ENCODE results near the gene HTRA3.

The HTRA3 gene

GRCh38 chr4:8235686-8236085 lies 33.9 kb upstream of the HTRA3 start:
- peaks cover 5% of the 10 kb centered on the region for H3K36me3 ChIP-seq (ENCODE audit: control insufficient read depth, insufficient read depth, low read length, severe bottlenecking)
- H3K4me3 ChIP-seq (ENCODE audit: low read length): no peak overlapping the region
- no peaks in the 10 kb centered on the region for H3K27me3 ChIP-seq (replicated peaks; ENCODE audit: control insufficient read depth, insufficient read depth, low read length)
- DNase-seq (ENCODE audit: low read depth): no peak
- no peak overlapping the region for H3K9ac ChIP-seq (ENCODE audit: low read length)
- no peaks in the 10 kb centered on the region for H3K4me1 ChIP-seq (ENCODE audit: control insufficient read depth, insufficient read depth, low read length)
- H3K9me3 ChIP-seq (ENCODE audit: control insufficient read depth, low read length): no peaks in the 10 kb centered on the region

- peaks cover 5% of the 10 kb centered on the region for H3K36me3 ChIP-seq (ENCODE audit: control insufficient read depth, insufficient read depth, low read length, severe bottlenecking)
- H3K4me1 ChIP-seq (ENCODE audit: control insufficient read depth, insufficient read depth, low read length): no peaks in the 10 kb centered on the region
- H3K27me3 ChIP-seq (replicated peaks; ENCODE audit: control insufficient read depth, insufficient read depth, low read length): no peaks in the 10 kb centered on the region
- DNase-seq (ENCODE audit: low read depth): no peak
- no peaks in the 10 kb centered on the region for H3K9me3 ChIP-seq (ENCODE audit: control insufficient read depth, low read length)
- no peak overlapping the region for H3K9ac ChIP-seq (ENCODE audit: low read length)
- no peak overlapping the region for H3K4me3 ChIP-seq (ENCODE audit: low read length)
Observed at GRCh38 chr4:8236106-8236919, 33.2 kb upstream of the HTRA3 start.

GRCh38 chr4:8236920-8237195 lies 32.7 kb upstream of the HTRA3 start:
- Histone ChIP-seq H3K36me3 (ENCODE audit: control insufficient read depth, insufficient read depth, low read length, severe bottlenecking) (peaks cover 5% of the 10 kb centered on the region), H3K4me1 (ENCODE audit: control insufficient read depth, insufficient read depth, low read length) (peaks cover under 1% of the 10 kb centered on the region), H3K9ac (ENCODE audit: low read length) (no peak overlapping the region), H3K27me3 (replicated peaks; ENCODE audit: control insufficient read depth, insufficient read depth, low read length) (no peaks in the 10 kb centered on the region), H3K9me3 (ENCODE audit: control insufficient read depth, low read length) (no peaks in the 10 kb centered on the region), H3K4me3 (ENCODE audit: low read length) (no peak overlapping the region)
- DNase-seq (ENCODE audit: low read depth): no peak

GRCh38 chr4:8237256-8237989 lies 32.1 kb upstream of the HTRA3 start:
- H3K4me3 ChIP-seq (ENCODE audit: low read length): no peak overlapping the region
- H3K9me3 ChIP-seq (ENCODE audit: control insufficient read depth, low read length): no peaks in the 10 kb centered on the region
- peaks cover 5% of the 10 kb centered on the region for H3K4me1 ChIP-seq (ENCODE audit: control insufficient read depth, insufficient read depth, low read length)
- peaks cover 5% of the 10 kb centered on the region for H3K36me3 ChIP-seq (ENCODE audit: control insufficient read depth, insufficient read depth, low read length, severe bottlenecking)
- no peaks in the 10 kb centered on the region for H3K27me3 ChIP-seq (replicated peaks; ENCODE audit: control insufficient read depth, insufficient read depth, low read length)
- DNase-seq (ENCODE audit: low read depth): no peak
- H3K9ac ChIP-seq (ENCODE audit: low read length): no peak overlapping the region

GRCh38 chr4:8238036-8238511 lies 31.5 kb upstream of the HTRA3 start:
- Histone ChIP-seq H3K36me3 (ENCODE audit: control insufficient read depth, insufficient read depth, low read length, severe bottlenecking) (peaks cover 5% of the 10 kb centered on the region), H3K9me3 (ENCODE audit: control insufficient read depth, low read length) (no peaks in the 10 kb centered on the region), H3K4me3 (ENCODE audit: low read length) (no peak overlapping the region), H3K9ac (ENCODE audit: low read length) (no peak overlapping the region), H3K27me3 (replicated peaks; ENCODE audit: control insufficient read depth, insufficient read depth, low read length) (no peaks in the 10 kb centered on the region), H3K4me1 (ENCODE audit: control insufficient read depth, insufficient read depth, low read length) (peaks cover 10% of the 10 kb centered on the region)
- DNase-seq (ENCODE audit: low read depth): peak; percentile 10

GRCh38 chr4:8238515-8239053 lies 31.0 kb upstream of the HTRA3 start:
- Histone ChIP-seq H3K36me3 (ENCODE audit: control insufficient read depth, insufficient read depth, low read length, severe bottlenecking) (peaks cover 3% of the 10 kb centered on the region), H3K4me3 (ENCODE audit: low read length) (no peak overlapping the region), H3K9ac (ENCODE audit: low read length) (no peak overlapping the region), H3K4me1 (ENCODE audit: control insufficient read depth, insufficient read depth, low read length) (peaks cover 10% of the 10 kb centered on the region), H3K9me3 (ENCODE audit: control insufficient read depth, low read length) (no peaks in the 10 kb centered on the region), H3K27me3 (replicated peaks; ENCODE audit: control insufficient read depth, insufficient read depth, low read length) (no peaks in the 10 kb centered on the region)
- DNase-seq (ENCODE audit: low read depth): no peak

- H3K9me3 ChIP-seq (ENCODE audit: control insufficient read depth, low read length): no peaks in the 10 kb centered on the region
- no peak for DNase-seq (ENCODE audit: low read depth)
- no peaks in the 10 kb centered on the region for H3K36me3 ChIP-seq (ENCODE audit: control insufficient read depth, insufficient read depth, low read length, severe bottlenecking)
- H3K27me3 ChIP-seq (replicated peaks; ENCODE audit: control insufficient read depth, insufficient read depth, low read length): no peaks in the 10 kb centered on the region
- H3K9ac ChIP-seq (ENCODE audit: low read length): no peak overlapping the region
- H3K4me3 ChIP-seq (ENCODE audit: low read length): no peak overlapping the region
- peaks cover 10% of the 10 kb centered on the region for H3K4me1 ChIP-seq (ENCODE audit: control insufficient read depth, insufficient read depth, low read length)
Observed at GRCh38 chr4:8239226-8239625, 30.3 kb upstream of the HTRA3 start.

GRCh38 chr4:8239661-8240060 lies 29.9 kb upstream of the HTRA3 start:
- Histone ChIP-seq H3K4me3 (ENCODE audit: low read length) (no peak overlapping the region), H3K36me3 (ENCODE audit: control insufficient read depth, insufficient read depth, low read length, severe bottlenecking) (no peaks in the 10 kb centered on the region), H3K27me3 (replicated peaks; ENCODE audit: control insufficient read depth, insufficient read depth, low read length) (no peaks in the 10 kb centered on the region), H3K9me3 (ENCODE audit: control insufficient read depth, low read length) (no peaks in the 10 kb centered on the region), H3K9ac (ENCODE audit: low read length) (no peak overlapping the region), H3K4me1 (ENCODE audit: control insufficient read depth, insufficient read depth, low read length) (peaks cover 10% of the 10 kb centered on the region)
- DNase-seq (ENCODE audit: low read depth): no peak

GRCh38 chr4:8240211-8241041 lies 29.1 kb upstream of the HTRA3 start:
- no peak for DNase-seq (ENCODE audit: low read depth)
- no peaks in the 10 kb centered on the region for H3K36me3 ChIP-seq (ENCODE audit: control insufficient read depth, insufficient read depth, low read length, severe bottlenecking)

GRCh38 chr4:8241211-8241779 lies 28.3 kb upstream of the HTRA3 start:
- H3K36me3 ChIP-seq (ENCODE audit: control insufficient read depth, insufficient read depth, low read length, severe bottlenecking): no peaks in the 10 kb centered on the region
- H3K4me1 ChIP-seq (ENCODE audit: control insufficient read depth, insufficient read depth, low read length): peaks cover 14% of the 10 kb centered on the region
- H3K9me3 ChIP-seq (ENCODE audit: control insufficient read depth, low read length): no peaks in the 10 kb centered on the region
- no peak for DNase-seq (ENCODE audit: low read depth)
- H3K4me3 ChIP-seq (ENCODE audit: low read length): no peak overlapping the region
- H3K27me3 ChIP-seq (replicated peaks; ENCODE audit: control insufficient read depth, insufficient read depth, low read length): no peaks in the 10 kb centered on the region
- H3K9ac ChIP-seq (ENCODE audit: low read length): no peak overlapping the region

More at GRCh38 chr4:8240211-8241041, 29.1 kb upstream of the HTRA3 start:
- H3K9ac ChIP-seq (ENCODE audit: low read length): no peak overlapping the region
- H3K27me3 ChIP-seq (replicated peaks; ENCODE audit: control insufficient read depth, insufficient read depth, low read length): no peaks in the 10 kb centered on the region
- H3K4me3 ChIP-seq (ENCODE audit: low read length): no peak overlapping the region
- peaks cover 10% of the 10 kb centered on the region for H3K4me1 ChIP-seq (ENCODE audit: control insufficient read depth, insufficient read depth, low read length)
- no peaks in the 10 kb centered on the region for H3K9me3 ChIP-seq (ENCODE audit: control insufficient read depth, low read length)
